Ishikawa (cell line): Measurements from ENCODE around the gene FYTTD1.

Experiments used
- CEBPB ChIP-seq: IDR thresholded peaks from 2 replicates; pipeline ENCODE4 v1.6.1; 2012
- CREB1 ChIP-seq: IDR thresholded peaks from 2 replicates; pipeline ENCODE4 v1.6.1; 2012; ENCODE audit warnings: low read depth
- EGR1 ChIP-seq: IDR thresholded peaks from 2 replicates; pipeline ENCODE4 v1.6.1; 2012
- EP300 ChIP-seq: IDR thresholded peaks from 2 replicates; pipeline ENCODE4 v1.6.1; 2012; ENCODE audit warnings: borderline replicate concordance
- FOXM1 ChIP-seq: IDR thresholded peaks from 2 replicates; pipeline ENCODE4 v1.6.1; 2012; ENCODE audit warnings: low read depth, borderline replicate concordance
- NFIC ChIP-seq: IDR thresholded peaks from 2 replicates; pipeline ENCODE4 v1.6.1; 2012
- RAD21 ChIP-seq: IDR thresholded peaks from 2 replicates; pipeline ENCODE4 v1.6.1; 2012; ENCODE audit warnings: low read depth
- TAF1 ChIP-seq: IDR thresholded peaks from 2 replicates; pipeline ENCODE4 v1.6.1; 2012; ENCODE audit warnings: low read depth, mild to moderate bottlenecking
- TCF12 ChIP-seq: IDR thresholded peaks from 2 replicates; pipeline ENCODE4 v1.6.1; 2012; ENCODE audit warnings: low read depth
- TEAD4 ChIP-seq: IDR thresholded peaks from 2 replicates; pipeline ENCODE4 v1.6.1; 2012
- YY1 ChIP-seq: IDR thresholded peaks from 2 replicates; pipeline ENCODE4 v1.6.1; 2012; ENCODE audit warnings: low read depth
- ZBTB7A ChIP-seq: IDR thresholded peaks from 2 replicates; pipeline ENCODE4 v1.6.1; 2012; ENCODE audit warnings: low read depth
- TF ChIP-seq, protein P1 (sequence below): IDR thresholded peaks from 2 replicates; pipeline ENCODE4 v1.6.1; 2012
- TF ChIP-seq, protein P2 (sequence below): IDR thresholded peaks from 2 replicates; pipeline ENCODE4 v1.6.1; 2012
- TF ChIP-seq, protein P3 (sequence below): IDR thresholded peaks from 2 replicates; pipeline ENCODE4 v1.6.1; 2012; ENCODE audit warnings: low read depth, mild to moderate bottlenecking

The FYTTD1 gene

DNA sequence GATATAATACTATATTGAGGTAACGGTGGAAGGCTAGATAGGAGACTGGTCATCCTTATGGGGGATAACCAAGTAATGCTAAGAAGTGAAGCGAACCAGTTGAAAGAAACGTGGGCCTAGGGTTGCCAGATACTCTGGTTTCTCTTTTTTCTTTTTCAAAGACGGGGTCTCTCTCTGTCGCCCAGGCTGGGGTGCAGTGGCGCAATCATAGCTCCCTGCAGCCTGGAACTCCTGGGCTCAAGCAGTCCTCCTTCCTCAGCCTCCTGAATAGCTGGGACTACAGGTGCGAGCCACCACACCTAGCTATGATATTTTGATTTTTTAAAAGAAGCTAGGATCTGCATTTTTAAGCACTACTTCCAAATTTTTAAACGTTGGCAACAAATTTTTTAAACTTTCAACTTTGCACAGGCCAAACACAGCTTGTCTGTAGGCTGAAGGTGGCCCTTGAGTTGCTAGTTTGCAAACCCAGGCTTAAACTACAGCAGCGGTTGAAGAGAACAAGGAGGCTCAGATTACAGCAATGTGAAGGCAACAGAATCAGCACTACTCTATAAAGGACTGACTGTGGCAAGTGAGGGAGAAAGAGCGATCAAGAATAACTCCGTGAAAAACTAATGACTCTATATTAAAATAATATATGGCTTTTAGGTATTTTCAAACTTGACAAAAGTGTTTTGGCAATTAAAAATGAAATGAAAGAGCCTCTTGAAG lies 11.8 kb upstream of the FYTTD1 start:
- TF ChIP-seq FOXM1 (no peak), EGR1 (no peak), TCF12 (no peak), EP300 (no peak), NFIC (no peak), YY1 (no peak), TEAD4 (no peak), ZBTB7A (no peak), RAD21 (no peak), CEBPB (no peak; the same call in 1 of the 2 replicates), TAF1 (no peak), CREB1 (no peak)
- TF ChIP-seq, protein P1, sequence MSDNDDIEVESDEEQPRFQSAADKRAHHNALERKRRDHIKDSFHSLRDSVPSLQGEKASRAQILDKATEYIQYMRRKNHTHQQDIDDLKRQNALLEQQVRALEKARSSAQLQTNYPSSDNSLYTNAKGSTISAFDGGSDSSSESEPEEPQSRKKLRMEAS: no peak
- TF ChIP-seq, protein P2, sequence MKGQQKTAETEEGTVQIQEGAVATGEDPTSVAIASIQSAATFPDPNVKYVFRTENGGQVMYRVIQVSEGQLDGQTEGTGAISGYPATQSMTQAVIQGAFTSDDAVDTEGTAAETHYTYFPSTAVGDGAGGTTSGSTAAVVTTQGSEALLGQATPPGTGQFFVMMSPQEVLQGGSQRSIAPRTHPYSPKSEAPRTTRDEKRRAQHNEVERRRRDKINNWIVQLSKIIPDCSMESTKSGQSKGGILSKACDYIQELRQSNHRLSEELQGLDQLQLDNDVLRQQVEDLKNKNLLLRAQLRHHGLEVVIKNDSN: no peak
- TF ChIP-seq, protein P3, sequence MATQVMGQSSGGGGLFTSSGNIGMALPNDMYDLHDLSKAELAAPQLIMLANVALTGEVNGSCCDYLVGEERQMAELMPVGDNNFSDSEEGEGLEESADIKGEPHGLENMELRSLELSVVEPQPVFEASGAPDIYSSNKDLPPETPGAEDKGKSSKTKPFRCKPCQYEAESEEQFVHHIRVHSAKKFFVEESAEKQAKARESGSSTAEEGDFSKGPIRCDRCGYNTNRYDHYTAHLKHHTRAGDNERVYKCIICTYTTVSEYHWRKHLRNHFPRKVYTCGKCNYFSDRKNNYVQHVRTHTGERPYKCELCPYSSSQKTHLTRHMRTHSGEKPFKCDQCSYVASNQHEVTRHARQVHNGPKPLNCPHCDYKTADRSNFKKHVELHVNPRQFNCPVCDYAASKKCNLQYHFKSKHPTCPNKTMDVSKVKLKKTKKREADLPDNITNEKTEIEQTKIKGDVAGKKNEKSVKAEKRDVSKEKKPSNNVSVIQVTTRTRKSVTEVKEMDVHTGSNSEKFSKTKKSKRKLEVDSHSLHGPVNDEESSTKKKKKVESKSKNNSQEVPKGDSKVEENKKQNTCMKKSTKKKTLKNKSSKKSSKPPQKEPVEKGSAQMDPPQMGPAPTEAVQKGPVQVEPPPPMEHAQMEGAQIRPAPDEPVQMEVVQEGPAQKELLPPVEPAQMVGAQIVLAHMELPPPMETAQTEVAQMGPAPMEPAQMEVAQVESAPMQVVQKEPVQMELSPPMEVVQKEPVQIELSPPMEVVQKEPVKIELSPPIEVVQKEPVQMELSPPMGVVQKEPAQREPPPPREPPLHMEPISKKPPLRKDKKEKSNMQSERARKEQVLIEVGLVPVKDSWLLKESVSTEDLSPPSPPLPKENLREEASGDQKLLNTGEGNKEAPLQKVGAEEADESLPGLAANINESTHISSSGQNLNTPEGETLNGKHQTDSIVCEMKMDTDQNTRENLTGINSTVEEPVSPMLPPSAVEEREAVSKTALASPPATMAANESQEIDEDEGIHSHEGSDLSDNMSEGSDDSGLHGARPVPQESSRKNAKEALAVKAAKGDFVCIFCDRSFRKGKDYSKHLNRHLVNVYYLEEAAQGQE: no peak

DNA sequence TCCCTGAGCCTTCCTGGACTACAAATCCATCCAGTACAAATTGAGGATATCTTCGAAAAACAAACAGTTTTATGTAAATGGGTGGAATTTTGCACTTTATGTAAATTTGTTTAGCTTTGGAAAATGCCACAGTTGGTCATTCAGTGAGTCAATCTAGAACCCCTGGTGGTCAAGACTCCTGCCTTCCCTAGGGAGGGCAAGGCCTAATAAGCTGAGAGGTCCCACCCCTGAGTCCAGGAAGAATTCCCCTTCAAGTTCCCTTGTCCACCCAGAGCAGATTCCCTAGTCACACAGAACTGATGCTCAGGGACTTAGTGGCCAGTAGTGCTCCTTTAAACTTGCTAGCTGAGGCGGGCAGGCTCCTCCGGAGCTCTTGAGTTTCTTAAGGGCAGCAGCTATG lies 6.9 kb upstream of the FYTTD1 start:
- TF ChIP-seq, protein P3: no peak
- TF ChIP-seq YY1: no peak
- TF ChIP-seq CEBPB: no peak
- TF ChIP-seq TCF12: no peak
- no peak for TF ChIP-seq EP300
- TF ChIP-seq CREB1: no peak
- no peak for TF ChIP-seq RAD21
- TF ChIP-seq ZBTB7A: no peak
- no peak for TF ChIP-seq FOXM1
- no peak for TF ChIP-seq EGR1
- no peak for TF ChIP-seq NFIC
- TF ChIP-seq TEAD4: no peak
- no peak for TF ChIP-seq TAF1
- TF ChIP-seq, protein P2: no peak
- TF ChIP-seq, protein P1: no peak

DNA sequence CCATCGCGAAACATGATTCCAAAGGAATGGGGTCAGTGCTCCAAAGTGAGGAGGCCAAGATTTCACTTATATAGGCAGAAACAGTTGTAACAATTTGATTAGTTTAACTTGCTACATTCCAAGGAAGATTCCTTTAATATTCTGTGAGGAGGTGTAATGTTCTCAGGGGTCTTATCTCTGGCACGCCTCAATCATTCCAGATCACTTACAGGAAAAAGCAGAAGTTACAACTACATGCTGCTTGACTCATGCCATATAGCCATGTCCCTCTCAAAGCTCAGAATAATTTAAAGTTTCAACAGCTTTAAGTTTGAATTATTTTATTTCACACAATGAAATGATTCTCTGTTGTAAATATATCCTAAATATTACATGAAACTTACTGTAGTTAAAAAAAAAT lies 3.5 kb upstream of the FYTTD1 start:
- TF ChIP-seq TAF1: no peak
- TF ChIP-seq, protein P1: no peak
- TF ChIP-seq EP300: no peak
- no peak for TF ChIP-seq NFIC
- TF ChIP-seq, protein P2: no peak
- TF ChIP-seq CEBPB: no peak
- no peak for TF ChIP-seq YY1
- TF ChIP-seq FOXM1: no peak
- TF ChIP-seq TEAD4: no peak

DNA sequence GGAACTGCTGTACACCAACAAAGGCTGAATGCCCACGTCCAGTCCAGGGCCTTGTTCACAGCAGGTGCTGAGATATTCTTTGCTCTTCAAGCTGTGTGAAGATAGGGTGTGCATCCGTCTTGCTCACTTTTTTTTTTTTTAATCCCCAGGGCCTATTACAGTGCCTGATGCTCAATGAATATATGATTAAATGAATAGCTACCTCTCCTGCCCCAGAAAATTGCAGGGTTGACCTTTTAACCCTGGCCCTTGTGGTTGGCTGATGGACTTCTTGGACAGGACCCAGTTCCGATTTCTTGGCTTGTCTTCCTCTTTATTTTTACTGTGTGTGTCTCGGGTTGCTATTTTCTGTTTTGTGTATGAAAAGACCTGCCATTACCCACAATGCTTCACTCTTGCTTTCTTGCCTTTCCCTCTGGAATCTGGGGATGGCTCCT lies 2.9 kb upstream of the FYTTD1 start:
- TF ChIP-seq, protein P1: no peak
- no peak for TF ChIP-seq CEBPB
- no peak for TF ChIP-seq ZBTB7A
- no peak for TF ChIP-seq NFIC
- no peak for TF ChIP-seq TCF12
- no peak for TF ChIP-seq YY1
